Measurements from ENCODE around the gene PDZD4.
A peak's percentile ranks its signal among the peaks of the same experiment; 100 is the strongest.

PDZD4 gene

DNA sequence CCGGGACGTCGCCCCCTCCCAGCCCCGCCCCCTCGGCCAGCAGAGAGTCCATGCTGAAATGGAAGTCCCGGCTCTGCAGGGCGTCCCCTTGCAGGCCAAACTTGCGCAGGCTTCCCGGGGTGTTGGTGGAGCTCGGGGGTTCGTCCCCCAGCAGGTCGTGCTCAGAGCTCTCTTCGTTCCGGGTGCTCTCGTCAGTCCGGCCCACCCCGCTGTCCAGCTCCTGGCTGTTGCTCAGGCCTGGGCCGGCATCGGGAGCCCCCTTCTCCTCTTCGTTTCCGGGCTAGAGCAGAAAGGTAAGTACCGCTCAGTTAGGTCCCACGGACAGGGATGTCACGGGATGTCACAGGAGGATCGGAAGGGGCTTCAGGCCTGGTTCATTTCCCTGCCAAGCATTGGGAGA lies 25.7 kb downstream of the PDZD4 start:
- DNase-seq, result no peak

DNA sequence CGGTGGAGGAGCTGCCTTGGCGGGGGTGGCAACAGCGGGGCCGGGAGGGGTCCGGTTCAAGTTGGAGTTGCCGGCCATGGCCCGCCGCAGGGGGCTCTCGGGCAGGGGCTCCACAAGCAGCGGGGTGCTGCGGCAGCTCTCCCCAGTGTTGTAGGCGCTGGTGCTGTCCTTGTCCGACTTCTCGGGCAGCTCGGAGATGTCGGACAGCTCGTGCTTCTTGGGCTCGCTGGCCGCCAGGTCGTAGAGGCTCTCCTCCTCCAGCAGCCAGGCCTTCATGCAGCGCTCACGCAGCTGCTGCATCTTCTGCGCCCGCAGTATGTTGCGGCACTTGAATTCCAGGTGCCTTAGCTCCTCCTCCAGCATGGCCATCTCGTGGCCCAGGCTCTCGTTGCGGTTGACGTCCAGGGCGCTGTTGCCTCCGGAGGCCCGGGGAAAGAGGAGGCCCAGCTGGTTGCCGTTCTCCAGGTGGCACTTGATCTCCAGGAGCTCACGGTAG lies 26.2 kb downstream of the PDZD4 start:
- no peak for DNase-seq

DNA sequence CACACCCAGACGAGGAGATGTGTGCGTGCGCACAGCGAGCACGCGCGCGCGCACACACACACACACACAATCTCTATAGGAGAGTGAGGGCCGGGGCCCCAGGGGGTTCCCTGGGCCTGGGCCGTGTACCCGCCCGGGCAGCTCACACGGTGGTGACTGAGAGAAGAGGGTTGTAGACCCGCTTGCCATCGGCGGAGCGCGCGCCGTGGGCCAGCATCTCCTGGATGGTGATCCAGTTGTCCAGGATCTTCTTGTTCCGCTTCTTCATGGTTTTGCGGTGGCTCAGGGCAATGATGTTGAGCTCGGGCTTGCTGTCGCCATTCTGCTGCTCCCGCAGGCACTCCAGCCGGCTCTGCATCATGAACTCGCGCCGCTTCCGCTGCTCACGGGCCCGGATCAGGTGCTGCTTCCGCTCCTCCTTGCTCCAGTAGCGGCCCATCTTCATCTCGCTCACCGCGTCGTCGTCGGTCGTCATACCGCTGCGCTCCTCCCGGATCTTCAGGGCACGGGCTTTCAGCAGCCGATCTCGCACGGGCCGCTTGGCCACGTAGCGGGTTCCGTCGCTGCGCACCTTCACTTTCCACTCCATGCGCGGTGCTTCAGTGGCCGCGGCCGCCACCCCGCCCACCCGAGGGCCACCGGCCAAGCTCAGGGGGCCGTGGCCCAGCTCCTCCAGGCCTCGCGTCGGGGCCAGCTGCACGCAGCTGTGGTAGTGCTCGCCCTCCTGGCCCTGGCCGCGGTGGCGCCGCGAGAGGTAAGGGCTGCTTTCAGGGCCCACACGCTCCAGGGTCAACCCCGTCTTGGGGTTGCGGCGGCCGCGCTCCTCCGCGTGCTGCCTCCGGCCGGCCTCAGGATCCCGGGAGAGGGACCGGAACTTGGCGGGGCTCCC lies 26.9 kb downstream of the PDZD4 start:
- DNase-seq, result no peak

DNA sequence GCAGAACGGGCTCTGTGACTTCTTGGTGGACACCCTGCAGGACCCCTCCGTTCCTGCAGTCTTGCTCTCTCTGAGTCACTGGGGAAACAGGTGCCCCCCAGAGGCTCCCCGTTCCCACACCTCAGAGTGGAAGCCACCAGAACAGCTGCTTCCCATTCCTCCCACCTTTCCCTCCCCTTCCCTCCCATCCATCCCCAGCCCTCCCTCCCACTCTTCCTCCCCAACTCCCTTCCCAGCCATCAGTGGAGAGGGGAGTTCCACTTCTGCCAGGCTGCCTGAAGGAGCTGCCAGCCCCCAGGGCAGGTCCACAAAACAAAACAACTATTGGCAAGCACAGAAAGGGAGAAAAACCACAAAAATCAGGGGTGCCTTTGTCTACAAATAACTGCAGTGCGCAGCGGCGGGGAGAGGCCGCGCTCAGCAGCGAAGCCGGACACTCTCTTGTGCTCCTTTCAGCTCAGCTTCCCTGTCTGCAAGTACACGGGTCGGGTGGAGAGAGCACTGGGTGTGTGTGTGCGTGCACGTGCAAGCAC lies 27.8 kb downstream of the PDZD4 start:
- DNase-seq, result no peak

DNA sequence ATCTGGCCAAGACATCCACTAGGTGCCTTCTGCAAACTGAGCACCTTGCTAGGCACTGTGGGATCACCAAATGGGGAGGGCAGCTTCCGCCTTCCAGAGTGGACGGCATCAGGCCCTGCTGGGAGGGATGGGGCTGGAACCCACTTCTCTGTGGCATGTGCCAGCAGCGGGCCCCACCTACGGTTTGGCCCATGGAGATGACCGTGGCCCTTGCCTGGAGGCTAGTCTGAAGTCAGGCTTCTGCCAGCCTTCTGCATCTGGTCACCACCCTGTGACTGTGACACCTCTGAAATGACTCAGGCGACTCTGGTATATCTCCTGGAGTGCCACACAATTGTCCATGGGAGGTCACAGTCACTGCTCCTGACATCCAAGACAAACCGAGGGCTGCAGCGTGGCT lies 28.7 kb downstream of the PDZD4 start:
- DNase-seq, result no peak

DNA sequence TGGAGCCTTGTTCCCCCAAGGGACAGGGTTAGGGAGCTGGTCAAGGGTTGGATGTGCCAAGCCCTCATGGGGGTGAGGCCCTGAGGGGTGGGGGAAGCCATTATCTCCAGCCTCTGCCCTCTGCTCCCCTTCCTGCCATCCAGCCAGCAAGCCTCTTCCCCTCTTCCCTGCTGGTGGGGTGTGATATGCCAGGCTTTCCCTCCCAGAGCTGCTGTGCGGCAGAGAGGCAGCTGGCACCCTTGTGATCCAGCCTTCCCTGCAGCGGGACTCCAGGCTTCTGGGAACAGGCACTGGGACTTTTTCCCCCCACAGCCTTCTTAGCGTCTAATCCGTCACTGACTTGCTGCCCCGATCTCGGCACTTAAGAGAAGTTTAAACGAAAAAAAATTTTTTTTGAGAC lies 29.6 kb downstream of the PDZD4 start:
- no peak for DNase-seq

DNA sequence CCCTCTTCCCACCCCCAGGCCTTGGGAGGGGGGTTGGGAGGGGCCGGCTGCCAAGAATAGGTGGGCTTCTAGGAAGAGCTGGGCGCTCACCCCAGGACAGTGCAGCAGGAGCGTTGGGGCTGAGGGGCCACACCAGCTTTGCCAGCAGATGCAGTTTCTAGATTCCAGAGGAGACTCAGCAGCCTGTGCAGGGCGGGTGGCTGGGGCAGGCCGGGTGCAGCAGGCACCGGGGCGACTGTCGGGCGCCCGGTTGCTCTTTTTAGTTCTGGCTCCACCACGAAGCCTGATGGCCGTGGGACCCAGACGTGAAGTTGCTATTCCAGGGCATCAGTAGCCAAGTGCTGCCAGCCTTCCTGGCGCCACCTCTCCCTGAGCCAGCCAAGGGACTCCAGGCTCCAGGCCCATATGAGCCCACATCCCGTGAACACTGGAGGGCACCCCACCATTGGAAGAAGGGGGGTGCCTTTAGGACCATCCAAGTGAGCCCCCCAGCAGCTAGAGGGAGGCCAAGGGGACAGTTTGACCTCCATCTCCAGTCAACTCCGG lies 30.1 kb downstream of the PDZD4 start:
- no peak for DNase-seq

DNA sequence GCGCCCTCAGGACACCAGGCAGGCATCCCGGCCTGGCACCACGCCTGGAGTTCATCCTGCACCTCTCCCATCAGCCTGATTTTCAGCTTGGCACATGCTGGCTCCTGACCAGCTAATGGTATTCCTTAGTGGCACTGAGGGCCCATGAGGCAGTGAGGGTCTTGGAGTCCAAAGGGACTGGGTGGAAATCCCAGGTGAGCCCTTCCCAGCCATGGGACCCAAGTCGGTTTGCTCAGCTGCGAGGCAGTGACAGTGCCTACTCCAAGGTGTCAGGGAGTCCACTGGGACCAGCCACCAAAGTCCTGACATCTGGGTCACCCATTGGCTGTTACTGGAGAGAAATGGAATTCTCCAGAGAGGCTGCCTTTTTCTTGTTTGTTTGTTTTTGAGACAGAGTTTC lies 31.0 kb downstream of the PDZD4 start:
- DNase-seq, result no peak

DNA sequence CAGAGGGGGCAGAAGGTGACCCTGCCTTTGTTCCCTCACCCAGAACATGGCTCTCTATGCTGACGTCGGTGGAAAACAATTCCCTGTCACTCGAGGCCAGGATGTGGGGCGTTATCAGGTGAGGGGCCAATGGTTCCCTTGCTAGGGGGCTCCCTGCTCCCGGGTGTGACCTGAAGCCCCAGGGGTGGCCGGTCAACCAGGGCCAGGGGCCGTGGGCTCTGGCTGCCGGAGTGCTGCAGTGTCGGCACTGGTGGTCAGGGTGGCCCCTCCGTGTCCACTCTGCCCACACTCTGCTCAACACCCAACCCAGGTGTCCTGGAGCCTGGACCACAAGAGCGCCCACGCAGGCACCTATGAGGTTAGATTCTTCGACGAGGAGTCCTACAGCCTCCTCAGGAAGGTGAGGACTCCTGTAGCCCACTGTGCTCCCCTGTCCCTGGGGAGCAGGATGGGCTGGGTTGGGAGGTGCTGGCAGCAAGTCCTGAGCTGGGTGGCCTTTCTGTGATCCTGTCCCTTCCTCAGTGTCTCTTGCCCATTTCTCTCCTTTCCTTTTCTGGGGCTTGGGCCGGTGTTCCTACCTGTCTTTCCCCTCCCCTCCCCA lies 32.8 kb downstream of the PDZD4 start:
- no peak for DNase-seq

DNA sequence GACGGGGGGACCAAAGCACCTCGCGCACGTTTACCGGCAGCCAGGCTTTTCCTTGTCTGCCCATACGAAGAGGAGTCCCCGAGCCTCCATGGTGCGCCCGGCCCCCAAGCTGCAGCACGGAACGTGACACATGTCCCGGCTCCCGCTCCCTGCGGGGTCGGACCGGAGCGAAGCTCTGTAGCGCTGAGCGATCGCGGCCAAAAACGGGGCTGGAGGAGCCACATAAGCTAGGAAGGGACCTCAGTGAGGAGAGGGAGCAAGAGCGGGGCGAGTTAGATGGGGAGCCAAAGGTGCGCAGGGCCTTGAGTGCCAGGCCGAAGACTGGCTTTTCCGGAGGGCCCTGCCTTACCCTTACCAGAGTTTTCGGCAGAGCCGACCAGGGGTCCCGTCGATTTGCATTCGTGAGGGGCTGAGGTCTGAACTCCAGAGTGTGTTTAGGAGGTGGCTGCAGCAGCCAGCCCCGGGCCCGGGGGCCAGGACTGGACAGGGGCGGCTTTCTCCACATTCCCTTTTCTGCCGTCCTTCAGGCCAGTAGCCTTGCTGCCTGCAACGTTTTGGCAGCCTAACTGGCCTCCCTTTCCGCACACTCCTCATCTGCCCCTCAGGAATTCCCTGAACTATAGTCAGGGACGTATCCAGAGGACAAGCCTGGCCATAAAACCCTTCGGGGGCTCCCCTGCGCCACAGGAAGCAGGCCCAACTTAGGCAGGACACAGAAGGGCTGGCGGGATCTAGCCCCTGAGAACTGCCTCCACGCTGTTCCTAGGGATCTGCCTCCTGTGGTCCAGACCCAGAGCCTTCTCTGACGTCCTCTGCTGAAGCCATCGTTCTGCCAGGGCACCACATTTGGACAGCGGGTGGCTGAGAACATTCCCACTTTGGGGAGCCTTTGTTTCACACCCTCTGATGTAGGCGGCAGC lies 35.2 kb downstream of the PDZD4 start:
- no peak for DNase-seq

DNA sequence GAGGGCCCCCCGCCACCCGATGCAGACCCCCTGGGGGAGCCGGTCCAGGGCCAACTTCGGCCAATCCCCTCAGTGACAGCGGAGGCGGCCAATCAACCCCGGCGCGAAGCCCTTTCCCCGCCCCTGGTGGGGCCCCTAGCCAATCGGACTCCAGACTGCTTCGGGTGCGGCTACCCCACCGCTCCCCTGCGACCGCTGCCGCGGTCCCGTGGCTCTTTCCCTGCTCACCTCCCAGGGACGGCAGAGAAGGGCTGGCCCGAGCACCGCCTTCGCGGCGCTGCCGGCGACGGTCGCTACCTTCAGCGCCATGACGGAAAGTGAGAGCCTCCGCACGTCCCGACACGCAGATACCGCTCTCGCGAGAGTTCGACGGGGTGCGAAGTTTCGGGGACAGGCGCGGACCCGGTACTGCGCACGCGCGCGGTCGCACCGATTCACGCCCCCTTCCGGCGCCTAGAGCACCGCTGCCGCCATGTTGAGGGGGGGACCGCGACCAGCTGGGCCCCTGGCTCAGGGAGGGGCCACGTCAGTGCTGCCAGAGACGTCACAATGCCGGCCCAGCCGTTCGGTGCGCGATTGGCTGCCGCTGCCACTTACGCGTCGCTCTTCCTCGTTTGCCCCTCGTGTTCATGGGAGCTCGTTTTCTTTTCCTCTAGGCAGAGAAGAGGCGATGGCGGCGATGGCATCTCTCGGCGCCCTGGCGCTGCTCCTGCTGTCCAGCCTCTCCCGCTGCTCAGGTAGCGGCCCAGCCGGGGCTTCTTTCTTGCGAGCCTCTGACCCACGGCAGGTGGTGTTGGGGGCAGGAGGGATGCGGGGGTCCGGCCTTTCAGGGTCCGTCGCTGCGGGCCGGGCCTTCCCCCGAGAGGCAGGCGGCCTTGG lies 36.1 kb downstream of the PDZD4 start, which contains the start of the genes IDH3G and SSR4:
Gene IDH3G (minus strand): TSS at position 358 of the 879 bp plus-strand sequence. CDS start 49 bp downstream, at position 309.
Gene SSR4 (plus strand): TSS at position 651 of the 879 bp plus-strand sequence. CDS start 20 bp downstream, at position 671.
- DNase-seq, result peak; percentile 90

DNA sequence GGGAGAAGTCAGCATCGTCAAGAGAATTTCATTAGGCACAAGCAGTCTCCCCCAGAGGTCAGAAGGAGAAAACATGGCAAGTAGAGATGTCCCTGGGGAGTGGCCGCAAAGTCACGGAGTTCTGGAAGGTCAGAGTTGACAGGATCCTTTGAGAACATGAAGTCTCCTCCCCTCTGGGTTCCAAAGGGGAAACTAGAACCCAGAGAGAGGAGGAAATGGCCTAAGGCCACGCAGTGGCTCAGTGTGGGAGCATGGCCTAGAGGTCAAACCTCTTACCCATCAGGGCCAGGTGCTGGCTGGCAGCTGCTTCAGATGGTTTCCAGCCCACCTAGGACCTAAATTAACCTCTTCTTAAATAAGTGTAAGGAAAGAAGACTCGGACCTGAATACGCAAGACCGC lies 37.1 kb downstream of the PDZD4 start:
- DNase-seq, result no peak

DNA sequence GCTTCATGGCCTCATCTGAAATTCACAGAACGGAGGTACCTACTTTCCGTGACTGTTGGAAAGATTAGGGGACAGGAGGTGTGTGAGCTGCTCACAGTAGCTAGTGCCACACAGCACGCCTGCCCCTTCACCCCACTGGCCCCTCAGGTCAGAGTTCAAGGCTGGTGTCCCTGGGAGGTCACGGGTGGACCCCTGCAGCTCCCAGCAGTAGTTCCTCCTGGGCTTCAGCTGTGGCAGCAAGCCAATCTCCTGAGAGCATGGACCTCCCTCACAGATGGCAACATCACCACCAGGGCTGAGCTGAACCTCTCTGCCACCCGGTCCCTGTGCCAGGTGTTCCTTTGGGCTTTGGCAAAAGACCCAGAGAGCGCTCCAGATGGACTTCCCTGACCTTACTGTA lies 38.0 kb downstream of the PDZD4 start:
- DNase-seq, result peak; percentile 75

DNA sequence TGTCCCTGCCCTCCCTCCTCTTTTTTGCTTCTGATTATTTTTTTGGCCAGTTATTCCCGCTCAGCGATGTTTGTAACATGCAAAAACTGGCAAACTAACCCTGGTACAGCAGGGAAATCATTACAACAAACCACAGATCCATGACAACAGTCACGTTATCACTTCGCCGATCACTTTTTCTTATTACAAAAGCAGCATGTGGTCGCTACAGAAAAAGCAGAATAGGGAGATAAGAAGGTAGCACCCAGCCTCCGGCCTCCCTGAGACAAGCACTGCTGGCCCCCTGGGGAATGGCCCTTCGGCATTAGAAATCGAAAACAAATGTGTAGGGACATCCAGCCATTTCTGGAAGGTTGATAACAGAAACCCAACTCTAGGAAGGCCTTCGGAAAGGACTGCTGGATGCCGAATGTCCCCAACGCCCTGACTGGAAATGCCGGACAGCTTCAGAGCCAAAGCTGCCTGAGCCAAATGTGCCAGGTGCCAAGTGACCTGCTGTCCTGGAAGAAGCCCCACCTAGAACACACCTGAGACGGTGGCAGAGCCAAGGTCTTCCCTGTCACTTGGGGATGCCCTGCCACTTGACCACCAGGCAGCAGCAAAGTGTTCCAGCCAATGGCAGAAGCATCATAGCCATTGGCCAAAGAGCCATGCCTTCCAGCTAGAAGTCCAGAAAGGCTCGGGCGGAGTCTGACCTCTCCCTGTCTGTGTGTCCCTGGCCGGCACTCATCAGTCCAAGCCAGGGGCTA lies 39.1 kb downstream of the PDZD4 start:
- DNase-seq, result no peak

DNA sequence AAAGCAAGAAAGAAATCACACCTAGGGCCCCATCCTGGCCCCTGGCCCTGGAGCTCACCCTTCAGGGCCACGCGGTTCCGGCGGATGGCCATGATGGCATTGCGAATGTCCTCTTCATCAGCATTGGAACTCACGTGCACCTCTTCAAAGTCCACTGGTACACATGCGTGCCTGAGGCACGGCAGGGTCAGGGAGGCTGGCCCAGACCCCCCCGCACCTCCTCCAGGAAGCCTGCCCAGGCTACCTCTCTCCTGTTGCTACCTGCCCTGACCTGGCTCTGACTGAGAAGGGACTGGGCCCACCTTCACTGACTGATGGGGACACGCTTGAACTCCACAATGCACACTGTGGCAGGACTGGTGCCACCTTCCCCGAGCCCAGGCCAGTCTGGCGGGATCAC lies 40.7 kb downstream of the PDZD4 start:
- no peak for DNase-seq

DNA sequence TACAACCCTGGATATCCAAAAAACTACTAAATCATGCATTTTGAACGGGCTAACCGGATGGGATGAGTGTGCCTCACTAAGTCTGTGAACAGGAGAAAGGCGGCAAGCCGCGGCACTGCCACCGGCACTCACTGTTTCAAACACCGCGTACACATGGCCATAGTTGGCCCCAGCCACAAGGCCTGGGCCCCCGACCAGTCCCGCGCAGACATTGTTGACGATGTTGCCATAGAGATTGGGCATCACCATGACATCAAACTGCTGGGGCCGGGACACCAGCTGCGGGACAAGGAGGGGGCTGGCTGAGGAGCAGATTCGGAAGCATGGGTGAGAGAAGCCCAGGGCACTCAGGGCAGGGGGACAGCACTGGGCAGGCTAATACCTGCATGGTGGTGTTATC lies 43.7 kb downstream of the PDZD4 start:
- DNase-seq, result no peak

DNA sequence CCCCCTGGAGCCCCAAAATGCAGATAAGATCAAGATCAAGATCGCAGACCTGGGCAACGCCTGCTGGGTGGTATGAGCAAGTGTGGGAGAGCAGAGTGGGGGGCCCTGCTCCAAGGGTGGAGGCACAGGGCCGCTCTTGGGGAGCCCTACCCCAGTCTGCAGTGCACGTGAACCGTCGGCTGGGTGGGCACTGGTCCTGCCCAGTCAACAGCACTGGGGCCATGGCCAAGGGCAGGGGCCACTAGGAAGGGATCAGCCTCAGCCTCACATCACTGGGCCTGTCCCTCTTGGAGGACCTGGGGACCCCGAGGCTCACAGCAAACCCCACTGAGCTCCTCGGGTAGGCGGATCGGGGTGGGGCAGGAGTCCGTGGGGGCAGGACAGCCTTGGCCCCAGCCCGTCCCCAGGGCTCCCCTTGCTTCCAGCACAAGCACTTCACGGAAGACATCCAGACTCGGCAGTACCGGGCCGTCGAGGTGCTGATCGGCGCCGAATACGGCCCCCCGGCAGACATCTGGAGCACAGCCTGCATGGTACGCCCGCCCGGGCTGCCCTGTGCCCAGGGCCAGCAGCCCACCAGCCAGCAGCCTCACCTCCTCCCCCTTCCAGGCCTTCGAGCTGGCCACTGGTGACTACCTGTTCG lies 45.9 kb downstream of the PDZD4 start:
- DNase-seq, result no peak

DNA sequence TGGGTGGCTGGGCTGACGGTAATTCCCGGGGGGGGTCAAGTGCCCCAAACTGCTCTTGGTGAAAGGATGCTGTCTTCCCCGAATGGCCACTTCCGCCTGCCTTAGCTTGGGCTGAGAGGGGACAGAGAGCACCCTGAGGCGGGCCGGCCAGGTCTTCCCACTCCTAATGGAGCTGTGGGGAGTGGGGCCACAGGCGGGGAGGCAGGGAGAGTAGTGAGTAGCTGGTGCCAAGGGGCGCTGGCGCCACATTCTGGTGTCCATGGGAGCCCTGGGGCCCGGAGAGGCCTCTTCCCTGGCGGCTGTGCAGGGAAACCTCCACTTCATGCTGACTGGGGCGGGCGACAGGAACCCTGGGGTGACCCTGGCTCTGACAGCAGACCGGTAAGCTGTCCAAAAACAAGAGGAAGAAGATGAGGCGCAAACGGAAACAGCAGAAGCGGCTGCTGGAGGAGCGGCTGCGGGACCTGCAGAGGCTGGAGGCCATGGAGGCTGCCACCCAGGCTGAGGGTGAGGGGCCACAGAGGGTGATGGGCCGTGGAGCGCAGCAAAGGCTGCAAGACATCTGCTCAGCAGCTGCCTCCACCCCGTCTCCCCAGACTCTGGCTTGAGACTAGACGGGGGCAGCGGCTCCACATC lies 46.8 kb downstream of the PDZD4 start:
- DNase-seq, result no peak

DNA sequence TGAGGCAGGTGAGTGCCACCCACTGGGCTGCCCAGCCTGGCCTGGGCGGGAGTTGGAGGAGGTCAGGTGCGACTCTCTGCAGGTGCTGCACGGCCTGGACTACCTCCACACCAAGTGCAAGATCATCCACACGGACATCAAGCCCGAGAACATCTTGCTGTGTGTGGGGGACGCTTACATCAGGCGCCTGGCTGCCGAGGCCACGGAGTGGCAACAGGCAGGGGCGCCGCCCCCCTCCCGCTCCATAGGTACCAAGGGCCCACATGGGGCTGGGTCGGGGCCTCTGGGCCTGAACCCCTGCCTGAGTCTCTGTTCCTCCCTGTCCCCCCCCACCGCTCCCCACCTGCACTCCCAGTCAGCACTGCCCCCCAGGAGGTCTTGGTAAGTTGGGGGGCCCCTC lies 47.5 kb downstream of the PDZD4 start:
- DNase-seq, result no peak

DNA sequence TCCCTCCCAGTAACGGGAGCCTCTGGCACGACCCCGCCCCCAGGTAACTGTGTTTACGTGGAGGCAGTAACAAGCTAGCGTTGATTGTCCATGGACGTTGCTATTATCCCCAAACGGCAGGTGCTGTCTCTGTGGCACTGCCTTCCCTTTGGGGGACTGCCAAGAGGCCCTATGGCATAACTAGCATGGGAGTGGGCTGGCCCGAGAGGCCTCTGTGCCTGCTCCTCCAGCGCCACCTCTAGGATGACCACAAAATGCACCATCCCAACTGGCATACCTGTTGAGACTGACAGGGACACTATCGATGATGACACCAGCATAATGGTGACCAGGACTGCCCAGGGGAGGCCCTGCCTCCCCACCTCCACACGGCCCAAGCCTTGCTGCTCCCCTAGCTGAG lies 48.0 kb downstream of the PDZD4 start:
- DNase-seq, result peak; percentile 56

Data from DMS 273 treated with DMSO at 0.1 percent for 48 hours (cell line).